B cell (primary cell): ENCODE results near the gene NAPEPLD. TPM values are rescaled to one million over a fixed set of nuclear protein-coding genes. Genes with fewer than 3 reads are reported as not detected.

Experiments
- ATAC-seq: fragments of 200-7000 bp; cut with Tn5 transposase; one replicate; pipeline ENCODE4 v1.10.0; 2021; ENCODE audit warnings: low read depth, mild to moderate bottlenecking, moderate number of reproducible peaks, moderate library complexity
- CTCF ChIA-PET: fragments of 350-600 bp; sonication (Branson Sonifier 250); formaldehyde crosslinking; loops from one replicate; lab custom pipeline; 2021; ENCODE audit warnings: antibody characterized with exemption, inconsistent platforms; lab: Charles Lee
- POLR2A ChIA-PET: fragments of 350-600 bp; sonication (Branson Sonifier 250); formaldehyde crosslinking; loops from one replicate; lab custom pipeline; 2021; ENCODE audit warnings: antibody characterized with exemption; lab: Charles Lee
- DNase-seq: peaks from one replicate; pipeline ENCODE4 v3.0.0; 2013
- H2AFZ ChIP-seq: 2 replicates; pipeline ENCODE4 v1.6.1; 2012; ENCODE audit warnings: mild to moderate bottlenecking, low read depth, low read length; ENCODE audit not compliant: insufficient read depth, poor library complexity, severe bottlenecking
- H3K27ac ChIP-seq, 2 donors: 1 replicate in 1 of 2; 2 replicates in 1 of 2; pipeline ENCODE4 v1.5.1; 2012 to 2013; ENCODE audit warnings: low read length in 2 of 2, mild to moderate bottlenecking in 2 of 2, moderate library complexity in 1 of 2
- H3K27me3 ChIP-seq, 4 experiments: fragments of 200-600 bp in 1 of 4; sonication (generic) in 1 of 4; replicated peaks in 1 of 4; 1 replicate in 2 of 4; 2 replicates in 2 of 4; pipeline versions ENCODE4 v1.6.1 to v1.7.0; 2013 to 2016; ENCODE audit warnings: low read length in 3 of 4, mild to moderate bottlenecking in 2 of 4, mixed read lengths in 1 of 4, moderate library complexity in 1 of 4; ENCODE audit not compliant: insufficient read depth in 4 of 4, control insufficient read depth in 3 of 4; ENCODE audit errors: control extremely low read depth in 1 of 4
- H3K36me3 ChIP-seq, 2 experiments: replicated peaks in 1 of 2; 1 replicate in 1 of 2; 2 replicates in 1 of 2; pipeline versions ENCODE4 v1.6.1 to v1.7.1; 2013; ENCODE audit warnings: low read length in 1 of 2; ENCODE audit not compliant: insufficient read depth in 2 of 2, control insufficient read depth in 1 of 2; ENCODE audit errors: control extremely low read depth in 1 of 2, extremely low read depth in 1 of 2
- H3K4me1 ChIP-seq, 2 donors: fragments of 200-600 bp in 1 of 2; sonication (generic) in 1 of 2; 1 replicate in 1 of 2; 2 replicates in 1 of 2; pipeline versions ENCODE4 v1.5.1 to v1.6.1; 2013 to 2017; ENCODE audit warnings: low read length in 2 of 2; ENCODE audit not compliant: control insufficient read depth in 2 of 2, insufficient read depth in 2 of 2
- H3K4me2 ChIP-seq: replicated peaks from 2 replicates; pipeline ENCODE3; 2012; ENCODE audit warnings: mild to moderate bottlenecking, low read depth, low read length; ENCODE audit not compliant: poor library complexity, severe bottlenecking
- H3K4me3 ChIP-seq, 5 experiments: fragments of 200-600 bp in 1 of 5; sonication (generic) in 1 of 5; 1 replicate in 3 of 5; 2 replicates in 2 of 5; pipeline versions ENCODE4 v1.5.1 to v1.7.0; 2011 to 2016; ENCODE audit warnings: low read length in 4 of 5, mild to moderate bottlenecking in 4 of 5, low read depth in 2 of 5, control low read depth in 1 of 5, moderate library complexity in 1 of 5; ENCODE audit not compliant: insufficient read depth in 1 of 5; ENCODE audit errors: control extremely low read depth in 1 of 5, extremely low read depth in 1 of 5
- H3K79me2 ChIP-seq: fragments of 200-600 bp; sonication (generic); one replicate; pipeline ENCODE4 v1.6.0; 2016; ENCODE audit warnings: low read length; ENCODE audit not compliant: control insufficient read depth, insufficient read depth
- H3K9ac ChIP-seq: fragments of 200-600 bp; sonication (generic); 2 replicates; pipeline ENCODE4 v1.6.1; 2017; ENCODE audit warnings: mild to moderate bottlenecking, low read length, moderate library complexity
- H3K9me3 ChIP-seq, 3 donors: one replicate each; pipeline versions ENCODE4 v1.6.1 to v1.7.1; 2013; ENCODE audit warnings: low read length in 2 of 3; ENCODE audit not compliant: control insufficient read depth in 2 of 3, insufficient read depth in 1 of 3; ENCODE audit errors: control extremely low read depth in 1 of 3
- H4K20me1 ChIP-seq: 2 replicates; pipeline ENCODE4 v1.6.0; 2012; ENCODE audit warnings: mild to moderate bottlenecking, low read length; ENCODE audit not compliant: insufficient read depth, control insufficient read depth, poor library complexity, severe bottlenecking
- H3K27ac Mint-ChIP-seq: one replicate; pipeline ENCODE4 v1.8.0; 2021; ENCODE audit warnings: mixed read lengths
- H3K27me3 Mint-ChIP-seq: one replicate; pipeline ENCODE4 v1.8.0; 2021; ENCODE audit warnings: mixed read lengths
- H3K4me1 Mint-ChIP-seq: one replicate; pipeline ENCODE4 v1.8.0; 2021; ENCODE audit warnings: mixed read lengths
- H3K4me3 Mint-ChIP-seq: one replicate; pipeline ENCODE4 v1.8.0; 2021; ENCODE audit warnings: mixed read lengths
- H3K9me3 Mint-ChIP-seq: one replicate; pipeline ENCODE4 v1.8.0; 2022; ENCODE audit warnings: mixed read lengths; ENCODE audit not compliant: insufficient read depth
- EZH2 ChIP-seq: IDR thresholded peaks from 2 replicates; pipeline ENCODE4 v1.6.1; 2012; ENCODE audit warnings: borderline replicate concordance, low read depth, mild to moderate bottlenecking, moderate library complexity, low read length; ENCODE audit not compliant: insufficient read depth, poor library complexity, severe bottlenecking
- WGBS: methylation state at CpG from one replicate; pipeline ENCODE4 v1.1.5; 2013; ENCODE audit warnings: missing lambda C conversion rate; ENCODE audit not compliant: insufficient coverage; 5-methylcytosine and 5-hydroxymethylcytosine counted together
- intact Hi-C: fragments of 100-400 bp; cut with micrococcal nuclease; formaldehyde crosslinking; loops from one replicate; pipeline ENCODE4 v1.10.0; 2022
- polyA plus RNA-seq: library from polyadenylated mRNA; depleted of rRNA; stranded (reverse); fragments of >200 nt; gene quantifications from 2 replicates; pipeline ENCODE4 v1.2.3, GENCODE V29; 2012
- total RNA-seq, 2 donors: library from RNA; stranded (reverse); fragments of 120-200 nt in 1 of 2; gene quantifications; 1 replicate in 1 of 2; 2 replicates in 1 of 2; pipeline versions ENCODE4 v1.2.3 to v1.2.4, GENCODE V29; 2013 to 2022
- TF ChIP-seq, protein P1 (sequence below): fragments of 200-600 bp; IDR thresholded peaks from one replicate; pipeline ENCODE4 v1.8.0; 2022; ENCODE audit warnings: antibody characterized with exemption, mild to moderate bottlenecking

Gene NAPEPLD
- total and polyA plus RNA-seq, 2 donors (not counting 1 experiment from before 2014, with no cell fraction given) = 3.8 to 20.7 TPM

DNA sequence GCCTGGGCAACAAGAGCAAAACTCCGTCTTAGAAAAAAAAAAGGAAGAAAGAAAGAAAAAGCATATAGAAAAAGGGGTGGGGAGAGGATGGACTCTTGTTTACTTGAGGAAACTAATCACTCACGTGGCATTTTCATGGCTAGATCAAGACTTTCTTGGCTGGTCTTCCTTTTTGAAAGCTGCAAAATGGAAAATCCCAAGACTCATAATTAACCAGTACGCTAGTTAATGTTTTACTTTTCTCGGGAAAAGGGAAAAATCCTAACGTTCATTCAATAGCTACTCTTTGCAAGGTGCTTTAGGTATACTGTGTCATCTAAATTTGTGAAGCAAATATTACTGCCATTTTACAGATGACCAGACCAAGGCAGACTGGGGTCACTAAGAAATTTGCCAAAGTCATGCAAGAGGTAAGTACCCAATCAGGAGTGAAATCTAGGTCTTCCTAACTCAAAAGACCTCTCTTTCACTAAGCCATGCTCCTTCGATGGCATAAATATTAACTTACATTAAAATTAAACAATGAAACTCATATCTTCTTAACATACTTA lies 24.4 kb downstream of the NAPEPLD start:
- WGBS = no CpG with 5 or more reads among the region's 6 CpGs
- Mint-ChIP-seq H3K4me1 (no peaks in the 10 kb centered on the region), H3K4me3 (no peak overlapping the region), H3K27ac (no peak overlapping the region), H3K27me3 (no peaks in the 10 kb centered on the region), H3K9me3 (no peaks in the 10 kb centered on the region)
- H2AFZ ChIP-seq = no peak overlapping the region
- intact Hi-C loops = no loop called here
- ChIA-PET POLR2A (no interaction called here), CTCF (no interaction called here)
- TF ChIP-seq, protein P1, sequence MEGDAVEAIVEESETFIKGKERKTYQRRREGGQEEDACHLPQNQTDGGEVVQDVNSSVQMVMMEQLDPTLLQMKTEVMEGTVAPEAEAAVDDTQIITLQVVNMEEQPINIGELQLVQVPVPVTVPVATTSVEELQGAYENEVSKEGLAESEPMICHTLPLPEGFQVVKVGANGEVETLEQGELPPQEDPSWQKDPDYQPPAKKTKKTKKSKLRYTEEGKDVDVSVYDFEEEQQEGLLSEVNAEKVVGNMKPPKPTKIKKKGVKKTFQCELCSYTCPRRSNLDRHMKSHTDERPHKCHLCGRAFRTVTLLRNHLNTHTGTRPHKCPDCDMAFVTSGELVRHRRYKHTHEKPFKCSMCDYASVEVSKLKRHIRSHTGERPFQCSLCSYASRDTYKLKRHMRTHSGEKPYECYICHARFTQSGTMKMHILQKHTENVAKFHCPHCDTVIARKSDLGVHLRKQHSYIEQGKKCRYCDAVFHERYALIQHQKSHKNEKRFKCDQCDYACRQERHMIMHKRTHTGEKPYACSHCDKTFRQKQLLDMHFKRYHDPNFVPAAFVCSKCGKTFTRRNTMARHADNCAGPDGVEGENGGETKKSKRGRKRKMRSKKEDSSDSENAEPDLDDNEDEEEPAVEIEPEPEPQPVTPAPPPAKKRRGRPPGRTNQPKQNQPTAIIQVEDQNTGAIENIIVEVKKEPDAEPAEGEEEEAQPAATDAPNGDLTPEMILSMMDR = no peak
- no peak for TF ChIP-seq EZH2
- H3K4me2 ChIP-seq = no peak overlapping the region
- H3K4me3 ChIP-seq = no peak overlapping the region
- DNase-seq (no peak), ATAC-seq (no peak)
- no peaks in the 10 kb centered on the region for H3K27me3 ChIP-seq
- no peaks in the 10 kb centered on the region for H3K9me3 ChIP-seq
- peaks cover 14% of the 10 kb centered on the region for H3K79me2 ChIP-seq
- no peaks in the 10 kb centered on the region for H3K4me1 ChIP-seq
- H3K9ac ChIP-seq = no peak overlapping the region
- peaks cover 12 to 51% of the 10 kb centered on the region in 2 experiments for H3K36me3 ChIP-seq
- H4K20me1 ChIP-seq = no peaks in the 10 kb centered on the region
- H3K27ac ChIP-seq = no peak overlapping the region

DNA sequence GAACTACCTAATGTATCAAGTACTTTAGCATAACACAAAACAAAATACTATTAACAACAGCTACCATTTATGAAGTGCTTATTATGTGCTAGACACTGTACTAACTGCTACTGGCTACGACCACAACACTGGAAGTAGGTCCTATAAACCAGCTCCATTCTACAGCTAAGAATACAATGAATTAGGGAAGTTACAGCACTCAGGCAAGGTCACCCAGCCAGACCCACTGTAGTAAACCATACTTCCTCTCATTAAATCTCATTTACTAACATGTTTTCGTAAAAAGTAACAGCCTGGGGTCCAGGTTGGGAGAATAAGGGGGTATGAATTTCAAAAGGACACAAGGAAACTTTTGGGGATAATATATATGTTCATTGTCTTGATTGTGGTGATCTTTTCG lies 25.4 kb downstream of the NAPEPLD start:
- Histone ChIP-seq H3K9me3 (no peaks in the 10 kb centered on the region), H3K4me1 (no peaks in the 10 kb centered on the region), H3K36me3 (peaks cover 12 to 51% of the 10 kb centered on the region in 2 experiments), H3K9ac (no peak overlapping the region), H3K79me2 (peaks cover 4% of the 10 kb centered on the region), H2AFZ (no peak overlapping the region), H3K4me2 (no peak overlapping the region), H3K27ac (no peak overlapping the region), H3K27me3 (no peaks in the 10 kb centered on the region), H3K4me3 (no peak overlapping the region), H4K20me1 (no peaks in the 10 kb centered on the region)
- no CpG with 5 or more reads among the region's 3 CpGs for WGBS
- TF ChIP-seq, protein P1 = no peak
- TF ChIP-seq EZH2 = no peak
- ChIA-PET POLR2A (no interaction called here), CTCF (no interaction called here)
- no peaks in the 10 kb centered on the region for H3K4me1 Mint-ChIP-seq
- no peaks in the 10 kb centered on the region for H3K27me3 Mint-ChIP-seq
- ATAC-seq (no peak), DNase-seq (no peak)
- H3K4me3 Mint-ChIP-seq = no peak overlapping the region
- intact Hi-C loops = no loop called here
- no peak overlapping the region for H3K27ac Mint-ChIP-seq
- H3K9me3 Mint-ChIP-seq = no peaks in the 10 kb centered on the region
